Measurements from ENCODE around the gene LRRC18.

LRRC18 gene

DNA sequence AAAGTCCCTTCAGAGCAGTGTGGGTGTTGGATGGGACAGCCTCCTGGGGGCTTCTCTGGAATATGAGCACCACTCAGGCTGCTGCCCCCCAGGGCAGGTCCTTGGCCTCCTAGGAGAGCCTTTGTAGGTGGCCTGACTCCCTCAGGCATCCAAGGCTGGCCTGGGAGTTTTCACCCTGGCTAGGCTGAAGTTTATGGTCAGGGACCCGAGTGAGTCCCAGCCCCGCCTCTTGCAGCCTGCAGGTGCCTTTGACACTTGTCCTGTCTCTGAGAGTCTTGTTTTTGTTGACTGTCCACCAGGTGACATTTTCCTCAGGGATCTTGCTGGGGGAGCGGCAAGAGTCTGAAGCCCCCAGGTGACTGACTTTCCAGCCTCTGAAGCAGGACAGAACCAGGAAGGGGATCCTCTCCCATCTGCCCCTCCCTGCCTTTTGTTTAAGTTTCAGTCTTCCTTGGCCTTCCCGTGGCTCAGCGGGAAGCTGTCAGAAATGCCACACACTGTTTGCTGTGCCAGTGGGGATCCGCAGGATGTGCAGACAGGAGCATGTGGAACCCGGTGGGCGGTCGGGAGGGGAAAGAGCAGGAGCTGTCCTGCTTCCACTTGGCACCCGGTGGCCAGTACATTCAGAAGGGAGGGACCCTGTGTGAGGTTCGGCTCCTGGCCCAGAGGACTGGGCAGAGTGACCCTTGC, 59.5 kb downstream of the LRRC18 start:
- in situ Hi-C loops (cut with MboI; ENCODE audit: low sequenced_read_pairs, unreplicated experiment) = no loop called here

GRCh38 chr10:48879451-48879850, 60.2 kb downstream of the LRRC18 start:
- DNase-seq (ENCODE audit: low spot score) = peak; percentile 4
- TF ChIP-seq, protein P1, sequence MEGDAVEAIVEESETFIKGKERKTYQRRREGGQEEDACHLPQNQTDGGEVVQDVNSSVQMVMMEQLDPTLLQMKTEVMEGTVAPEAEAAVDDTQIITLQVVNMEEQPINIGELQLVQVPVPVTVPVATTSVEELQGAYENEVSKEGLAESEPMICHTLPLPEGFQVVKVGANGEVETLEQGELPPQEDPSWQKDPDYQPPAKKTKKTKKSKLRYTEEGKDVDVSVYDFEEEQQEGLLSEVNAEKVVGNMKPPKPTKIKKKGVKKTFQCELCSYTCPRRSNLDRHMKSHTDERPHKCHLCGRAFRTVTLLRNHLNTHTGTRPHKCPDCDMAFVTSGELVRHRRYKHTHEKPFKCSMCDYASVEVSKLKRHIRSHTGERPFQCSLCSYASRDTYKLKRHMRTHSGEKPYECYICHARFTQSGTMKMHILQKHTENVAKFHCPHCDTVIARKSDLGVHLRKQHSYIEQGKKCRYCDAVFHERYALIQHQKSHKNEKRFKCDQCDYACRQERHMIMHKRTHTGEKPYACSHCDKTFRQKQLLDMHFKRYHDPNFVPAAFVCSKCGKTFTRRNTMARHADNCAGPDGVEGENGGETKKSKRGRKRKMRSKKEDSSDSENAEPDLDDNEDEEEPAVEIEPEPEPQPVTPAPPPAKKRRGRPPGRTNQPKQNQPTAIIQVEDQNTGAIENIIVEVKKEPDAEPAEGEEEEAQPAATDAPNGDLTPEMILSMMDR (IDR thresholded peaks at IDR 0.05; ENCODE audit: borderline replicate concordance, control extremely low read depth, extremely low read depth, insufficient read depth, missing control alignments) = no peak
- in situ Hi-C loops (cut with MboI; ENCODE audit: low sequenced_read_pairs, unreplicated experiment) = no loop called here

More for the DNA sequence above, 59.5 kb downstream of the LRRC18 start:
- peak; percentile 8 for DNase-seq (ENCODE audit: low spot score)
- TF ChIP-seq, protein P1 (IDR thresholded peaks at IDR 0.05; ENCODE audit: borderline replicate concordance, control extremely low read depth, extremely low read depth, insufficient read depth, missing control alignments) = no peak

DNA sequence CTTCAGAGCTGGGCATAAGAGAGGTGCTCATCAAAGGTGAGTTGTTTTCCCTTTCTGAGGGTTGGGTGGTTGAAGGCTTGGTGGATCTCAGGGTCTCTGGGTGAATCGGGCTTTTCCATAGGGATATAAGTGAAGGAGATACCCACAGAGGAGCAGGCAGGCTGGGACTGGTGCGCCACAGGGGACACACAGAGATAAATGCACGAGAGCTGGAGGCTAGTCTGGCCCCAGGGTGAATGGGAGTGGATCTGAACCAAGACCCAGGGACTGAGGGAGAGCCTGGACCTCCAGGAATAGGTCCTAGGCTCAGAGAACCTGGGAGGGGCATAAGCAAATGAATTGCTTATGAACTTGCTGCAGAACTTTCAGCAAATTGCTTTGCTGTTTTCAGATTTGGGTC, 61.5 kb downstream of the LRRC18 start:
- TF ChIP-seq, protein P1 (IDR thresholded peaks at IDR 0.05; ENCODE audit: borderline replicate concordance, control extremely low read depth, extremely low read depth, insufficient read depth, missing control alignments) = no peak
- DNase-seq (ENCODE audit: low spot score) = peak; percentile 7
- in situ Hi-C loops (cut with MboI; ENCODE audit: low sequenced_read_pairs, unreplicated experiment) = no loop called here

DNA sequence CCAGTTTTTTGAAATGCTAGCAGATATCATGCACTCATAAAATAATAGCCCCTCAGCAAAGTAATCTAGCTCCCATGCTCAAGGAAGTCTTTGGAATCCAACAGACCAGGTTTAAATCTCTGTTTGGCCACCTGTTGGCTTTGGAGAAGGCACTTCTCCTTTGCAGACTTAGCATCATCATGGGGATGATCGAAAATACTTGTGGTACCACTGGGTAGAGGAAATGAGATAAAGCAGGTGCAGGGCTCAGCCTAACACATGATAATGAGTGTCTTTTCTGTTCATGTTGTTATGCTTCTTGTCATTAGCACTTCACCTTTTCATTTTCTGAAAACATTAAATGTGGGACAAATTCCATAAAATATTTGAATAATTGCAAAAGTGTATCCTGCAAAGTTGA, 67.4 kb downstream of the LRRC18 start:
- TF ChIP-seq, protein P1 (IDR thresholded peaks at IDR 0.05; ENCODE audit: borderline replicate concordance, control extremely low read depth, extremely low read depth, insufficient read depth, missing control alignments) = no peak
- in situ Hi-C loops (cut with MboI; ENCODE audit: low sequenced_read_pairs, unreplicated experiment) = no loop called here
- DNase-seq (ENCODE audit: low spot score) = no peak
